Activated naive CD4-positive, alpha-beta T cell treated with anti-CD3 and anti-CD28 coated beads, Interleukin-2, amount 50 U/mL, for 16 hours (primary cell): ENCODE data around the gene ADSL.

Source experiments
- DNase-seq: peaks from one replicate; pipeline ENCODE4 v3.0.0-alpha.2; 2020

ADSL gene

DNA sequence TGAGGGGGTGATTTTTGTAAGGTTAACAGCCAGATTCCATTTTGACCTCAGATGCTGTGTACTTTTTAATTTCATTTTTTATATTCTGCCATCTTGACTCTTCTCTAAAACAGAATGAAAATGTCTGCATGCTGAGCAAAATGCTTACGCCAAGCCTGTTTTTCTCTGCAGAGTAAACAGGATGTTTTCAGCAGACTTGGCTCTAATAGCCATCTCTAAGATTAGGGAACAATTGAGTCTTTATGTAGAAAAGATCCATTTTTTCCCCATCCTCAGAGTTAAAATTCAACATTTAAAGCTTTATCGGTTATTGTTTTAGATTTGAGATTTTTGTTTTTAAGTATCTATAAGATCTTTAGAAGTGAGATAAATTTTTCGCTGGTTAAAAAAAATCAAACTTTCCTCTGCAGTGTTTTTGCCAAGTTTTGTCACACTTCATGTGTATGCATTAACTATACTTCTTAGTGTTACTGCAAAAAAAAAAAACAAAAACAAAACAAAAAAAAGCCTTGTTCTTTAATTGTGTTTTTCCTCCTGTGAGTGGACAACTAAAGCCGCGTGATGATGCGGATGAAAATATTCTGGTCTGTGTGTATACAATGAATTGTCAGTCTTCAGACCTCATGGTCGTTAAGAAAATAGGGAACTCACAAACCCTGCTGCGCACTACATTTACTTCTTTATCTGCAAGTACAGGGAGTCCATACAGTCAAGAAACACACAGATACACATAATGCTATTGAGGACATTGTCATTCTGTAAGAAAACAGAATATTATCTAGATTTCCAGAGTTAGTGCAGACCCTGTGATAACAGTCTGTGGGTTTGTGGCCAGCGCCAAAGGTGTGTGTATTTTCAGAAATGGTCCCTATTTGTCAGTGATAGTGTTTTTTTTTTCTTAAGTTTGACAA, 17.5 kb upstream of the ADSL start:
- no peak for DNase-seq

DNA sequence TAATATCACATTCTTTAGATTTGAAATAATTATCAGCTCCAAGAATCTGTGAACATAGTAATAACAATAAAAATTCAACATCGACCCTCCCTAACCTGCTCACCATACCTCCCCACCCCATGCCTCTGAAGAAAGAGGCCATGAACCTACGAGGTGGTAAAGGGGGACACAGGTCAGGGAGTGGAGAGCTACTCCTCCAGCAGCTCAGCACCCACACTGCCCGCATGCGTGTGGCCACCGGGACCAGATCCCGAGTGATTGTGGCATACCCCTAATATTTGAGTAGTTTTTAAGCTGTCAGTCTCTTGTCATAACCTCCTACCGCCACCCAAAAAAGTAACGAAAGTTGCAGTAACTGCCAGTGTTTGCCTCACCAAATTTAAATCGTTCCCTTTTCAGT, 16.8 kb upstream of the ADSL start:
- DNase-seq: no peak

DNA sequence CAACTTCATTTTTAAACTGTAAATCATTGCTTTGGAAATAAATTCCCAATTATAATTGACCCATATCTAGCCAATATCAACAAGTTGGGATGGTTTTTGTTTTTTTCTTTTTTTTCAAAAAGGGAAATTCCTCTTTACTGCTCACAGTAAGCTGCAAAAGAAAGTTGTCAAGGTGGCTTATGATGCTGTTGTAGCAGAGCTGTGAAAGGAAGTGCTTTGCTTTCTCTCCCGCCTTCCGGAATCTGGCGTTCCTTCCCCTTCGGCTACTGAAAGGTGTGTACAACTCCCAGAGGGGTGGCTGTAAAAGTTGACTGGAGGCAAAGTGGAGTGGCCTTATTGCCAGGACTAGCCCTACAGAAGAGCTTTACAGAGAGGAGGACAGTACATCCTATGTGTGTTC, 16.2 kb upstream of the ADSL start:
- no peak for DNase-seq

GRCh38 chr22:40330615-40331014, 15.7 kb upstream of the ADSL start:
- DNase-seq: no peak

GRCh38 chr22:40331706-40332105, 14.6 kb upstream of the ADSL start:
- DNase-seq: no peak

DNA sequence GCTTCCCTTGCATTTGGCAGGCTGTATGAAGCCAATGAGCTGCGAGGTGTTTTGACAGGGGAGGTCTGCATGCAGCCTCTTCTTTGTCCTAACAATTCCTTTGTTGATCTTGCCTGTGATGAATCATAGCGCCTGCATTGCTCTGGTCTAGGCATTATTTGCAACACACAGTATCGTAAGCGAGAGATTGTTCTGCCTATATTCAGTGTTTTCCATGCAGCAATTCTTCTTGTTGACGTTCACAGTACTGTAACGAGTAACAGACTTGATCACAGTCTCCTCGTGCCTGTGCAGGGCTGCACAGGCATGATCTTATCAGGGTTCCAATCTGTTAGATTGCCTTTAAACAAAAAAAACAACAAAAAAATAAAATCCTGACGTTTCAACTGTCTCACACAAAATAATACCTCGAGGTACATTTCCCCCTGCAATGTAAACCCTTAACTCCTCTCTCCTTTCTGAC, 13.9 kb upstream of the ADSL start:
- no peak for DNase-seq

- DNase-seq: no peak
Observed at GRCh38 chr22:40334060-40334459, 12.2 kb upstream of the ADSL start.

- DNase-seq: no peak
Observed at GRCh38 chr22:40334899-40335298, 11.4 kb upstream of the ADSL start.

GRCh38 chr22:40335358-40335757, 10.9 kb upstream of the ADSL start:
- no peak for DNase-seq

DNA sequence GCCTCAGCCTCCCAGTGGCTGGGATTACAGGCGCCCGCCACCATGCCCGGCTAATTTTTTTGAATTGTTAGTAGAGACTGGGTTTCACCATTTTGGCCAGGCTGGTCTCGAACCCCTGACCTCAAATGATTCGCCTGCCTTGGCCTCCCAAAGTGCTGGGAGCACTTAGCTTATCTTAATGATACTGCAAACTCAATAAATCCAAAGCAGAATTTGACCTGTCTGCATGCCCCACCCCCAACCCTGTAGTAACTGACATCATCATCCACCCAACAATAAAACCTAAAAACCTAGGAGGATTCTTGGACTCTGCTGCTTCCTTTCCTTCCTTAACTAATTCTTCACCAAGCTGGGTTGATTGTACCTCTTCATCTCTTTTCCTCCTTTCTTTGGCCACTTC, 6.3 kb upstream of the ADSL start:
- DNase-seq: no peak

DNA sequence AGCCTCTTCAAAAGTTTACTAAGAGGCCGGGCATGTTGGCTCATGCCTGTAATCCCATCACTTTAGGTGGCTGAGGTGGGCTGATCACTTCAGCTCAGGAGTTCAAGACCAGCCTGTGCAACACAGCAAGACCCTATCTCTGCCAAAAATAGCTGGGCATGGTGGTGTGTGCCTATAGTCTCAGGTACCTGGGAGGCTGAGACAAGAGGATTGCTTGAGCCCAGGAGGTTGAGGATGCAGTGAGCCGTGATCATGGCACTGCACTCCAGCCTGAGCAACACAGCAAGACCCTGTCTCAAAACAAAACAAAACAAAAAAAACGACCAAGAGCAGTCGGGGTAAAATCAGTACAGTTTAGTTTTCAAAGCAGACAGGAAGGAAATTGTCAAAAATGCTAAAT, 4.7 kb upstream of the ADSL start:
- DNase-seq: no peak

- DNase-seq: no peak
Observed at GRCh38 chr22:40342521-40342920, 3.8 kb upstream of the ADSL start.

DNA sequence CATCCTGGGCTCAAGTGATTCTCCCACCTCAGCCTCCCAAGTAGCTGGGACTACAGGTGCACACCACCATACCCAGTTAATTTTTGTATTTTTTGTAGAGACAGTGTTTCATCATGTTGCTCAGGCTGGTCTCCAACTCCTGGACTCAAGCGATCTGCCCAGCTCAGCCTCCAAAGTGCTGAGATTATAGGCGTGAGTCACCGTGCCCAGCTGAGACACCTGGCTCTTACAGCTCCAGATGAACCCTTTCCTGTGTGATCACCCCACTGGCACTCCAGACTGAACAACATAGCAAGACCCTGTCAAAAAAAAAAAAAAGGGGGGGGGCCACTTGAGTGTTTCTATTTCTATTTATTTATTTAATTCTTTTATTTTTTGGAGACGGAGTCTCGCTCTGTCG, 1.0 kb upstream of the ADSL start:
- DNase-seq: peak; percentile 24

DNA sequence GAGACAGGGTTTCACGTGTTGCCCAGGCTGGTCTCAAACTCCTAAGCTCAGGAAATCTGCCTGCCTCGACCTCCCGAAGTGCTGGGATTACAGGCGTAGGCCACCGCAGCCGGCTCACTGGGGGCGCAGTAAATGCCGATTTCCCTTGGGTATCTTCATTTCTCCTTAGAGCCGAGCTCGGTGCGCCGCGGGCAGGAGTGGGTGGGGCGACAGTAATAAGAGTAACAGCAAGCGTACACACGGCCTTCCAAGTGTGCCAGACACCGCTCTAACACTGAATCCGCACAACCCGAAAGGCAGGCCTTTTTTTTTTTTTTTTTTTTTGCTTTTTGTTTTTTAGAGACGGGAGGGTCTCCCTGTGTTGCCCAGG, 500 bp upstream of the ADSL start:
- peak; percentile 73 for DNase-seq

- no peak for DNase-seq
Observed at GRCh38 chr22:40347300-40347699, 1.0 kb downstream of the ADSL start.

DNA sequence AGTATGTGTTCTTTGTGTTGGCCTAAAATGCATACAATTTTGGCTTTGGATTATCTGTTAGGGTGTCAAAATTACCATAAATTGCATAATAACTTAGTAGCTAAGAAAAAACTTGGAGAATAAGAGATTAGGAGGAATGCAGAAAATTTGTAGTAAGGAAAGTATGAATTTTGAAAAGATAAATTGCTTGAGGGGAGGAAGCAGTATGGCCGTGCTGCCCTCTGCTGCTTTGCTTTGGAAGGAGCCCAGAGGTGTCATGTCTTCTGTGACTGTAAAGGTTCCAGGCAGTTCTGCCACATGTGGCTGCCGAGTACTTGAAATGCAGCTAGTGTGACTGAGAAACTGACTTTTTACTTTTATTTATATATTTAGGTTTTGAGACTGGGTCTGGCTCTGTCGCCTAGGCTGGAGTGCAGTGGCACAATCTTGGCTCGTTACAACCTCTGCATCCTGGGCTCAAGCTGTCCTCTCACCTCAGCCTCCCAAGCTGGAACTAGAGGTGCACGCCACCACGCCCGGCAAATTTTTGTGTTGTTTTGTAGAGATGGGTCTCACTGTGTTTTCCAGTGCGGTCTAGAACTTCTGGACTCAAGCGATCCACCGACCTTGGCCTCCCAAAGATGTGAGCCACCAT, 1.8 kb downstream of the ADSL start:
- peak; percentile 70 for DNase-seq

DNA sequence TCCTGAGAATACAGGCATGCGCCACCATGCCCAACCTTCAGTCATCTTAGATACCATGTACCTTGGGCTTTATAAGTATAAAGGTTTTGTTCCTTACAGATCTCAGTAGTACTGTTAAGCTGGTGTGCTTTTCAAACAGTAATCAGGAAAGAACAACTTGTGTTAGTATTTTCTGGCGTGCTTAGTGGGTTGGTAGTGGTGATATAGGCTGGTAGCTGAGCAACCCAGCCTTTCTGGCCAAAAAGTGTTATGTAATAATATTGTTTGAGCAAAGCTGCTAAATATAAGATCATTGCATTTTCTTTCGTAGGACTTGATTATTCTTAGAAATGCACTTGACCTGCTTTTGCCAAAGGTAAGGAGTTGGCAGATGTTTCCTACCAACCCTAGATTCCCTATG, 6.5 kb downstream of the ADSL start:
- no peak for DNase-seq

DNA sequence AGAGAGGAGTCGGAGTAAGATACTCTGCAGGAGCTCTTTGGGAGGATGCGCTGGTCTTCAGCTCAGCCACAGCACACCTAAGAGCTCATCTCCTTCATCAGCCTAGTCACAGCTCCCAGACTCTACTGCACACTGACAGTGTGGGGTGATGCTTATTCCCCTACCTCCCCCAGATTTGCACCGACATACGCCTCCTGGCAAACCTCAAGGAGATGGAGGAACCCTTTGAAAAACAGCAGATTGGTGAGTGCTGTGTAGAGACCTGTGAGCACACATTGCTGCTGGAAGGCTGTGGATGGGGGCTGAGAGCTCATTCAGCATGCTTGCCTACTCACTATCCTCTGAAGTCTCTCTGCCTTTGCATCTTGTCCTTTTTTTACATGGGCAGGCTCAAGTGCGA, 14.8 kb downstream of the ADSL start:
- DNase-seq: no peak

DNA sequence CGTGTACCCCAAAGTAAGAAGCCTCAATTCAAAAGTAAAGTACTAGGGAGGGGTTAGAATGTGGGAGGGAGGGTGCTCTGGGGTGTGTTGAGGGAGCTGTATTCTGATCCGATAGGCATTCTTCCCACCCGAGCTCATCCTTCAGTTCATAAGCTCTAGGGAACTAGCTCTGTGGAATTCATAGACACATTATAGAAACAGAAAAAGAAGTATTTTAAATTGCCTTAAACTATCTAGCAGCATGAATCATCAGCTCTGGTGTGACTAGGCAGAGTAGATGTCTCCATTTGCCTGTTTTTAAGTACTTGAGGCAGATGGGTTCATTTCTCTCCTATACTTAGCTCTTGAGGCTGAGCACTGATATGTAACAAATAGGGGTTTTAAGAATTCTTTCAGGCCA, 16.8 kb downstream of the ADSL start:
- no peak for DNase-seq

GRCh38 chr22:40364431-40364830, 18.1 kb downstream of the ADSL start:
- DNase-seq: no peak

- no peak for DNase-seq
Observed at GRCh38 chr22:40366068-40366467, 19.8 kb downstream of the ADSL start.

GRCh38 chr22:40367342-40367741, 21.0 kb downstream of the ADSL start:
- no peak for DNase-seq

GRCh38 chr22:40368016-40368415, 21.7 kb downstream of the ADSL start:
- no peak for DNase-seq

DNA sequence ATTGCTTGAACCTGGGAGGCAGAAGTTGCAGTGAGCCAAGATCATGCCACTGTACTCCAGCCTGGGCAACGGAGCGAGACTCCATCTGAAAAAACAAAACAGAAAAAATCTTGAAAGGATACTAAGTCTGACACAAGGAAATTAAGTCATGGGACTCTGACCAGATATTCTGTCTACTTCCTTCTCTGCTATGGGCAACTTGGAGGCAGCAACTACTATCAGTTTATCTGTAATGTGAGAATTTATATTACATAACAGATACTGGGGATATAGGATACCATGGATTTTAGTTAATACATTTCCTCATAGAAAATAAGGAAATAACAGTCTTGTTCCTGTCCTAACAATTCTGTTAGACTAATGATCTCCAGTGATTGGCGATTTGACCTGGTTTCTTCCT, 22.5 kb downstream of the ADSL start:
- DNase-seq: no peak

DNA sequence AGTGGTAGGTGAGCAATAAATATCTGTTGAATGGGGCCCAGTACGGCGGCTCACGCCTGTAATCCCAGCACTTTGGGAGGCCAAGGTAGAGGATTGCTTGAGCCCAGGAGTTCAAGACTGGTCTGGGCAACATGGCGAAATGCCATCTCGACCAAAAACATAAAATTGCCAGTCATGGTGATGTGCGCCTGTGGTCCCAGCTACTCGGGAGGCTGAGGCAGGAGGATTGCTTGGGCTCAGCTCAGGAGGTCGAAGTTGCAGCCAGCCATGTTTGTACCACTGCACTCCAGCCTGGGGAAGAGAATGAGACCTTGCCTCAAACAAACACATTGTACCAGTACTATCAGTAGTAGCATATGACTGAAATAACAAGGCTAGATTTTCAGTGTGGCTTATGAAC, 28.3 kb downstream of the ADSL start:
- DNase-seq: no peak
